Calu3 (cell line): ENCODE results near the gene EFNB3. TPM values are rescaled to one million over a fixed set of nuclear protein-coding genes. Genes with fewer than 3 reads are reported as not detected.

ENCODE experiments used
- BruUV-seq: library from RNA; stranded (reverse); fragments of 400-500 nt; replicated peaks from 2 replicates; lab custom pipeline; 2021; lab: Mats Ljungman, UMichigan
- CTCF ChIA-PET: fragments of 300-600 bp; sonication (Branson Sonifier 250); formaldehyde crosslinking; loops from one replicate; lab custom pipeline; 2022; ENCODE audit warnings: antibody characterized with exemption; lab: Charles Lee
- DNase-seq: peaks from one replicate; pipeline ENCODE4 v3.0.0; 2022
- H3K27ac Mint-ChIP-seq: one replicate; pipeline ENCODE4 v1.8.0; 2022; ENCODE audit warnings: mixed read lengths; ENCODE audit not compliant: unreplicated experiment
- H3K27me3 Mint-ChIP-seq: one replicate; pipeline ENCODE4 v1.8.0; 2022; ENCODE audit warnings: mixed read lengths; ENCODE audit not compliant: unreplicated experiment
- H3K36me3 Mint-ChIP-seq: one replicate; pipeline ENCODE4 v1.8.0; 2022; ENCODE audit warnings: mild to moderate bottlenecking, moderate library complexity, mixed read lengths; ENCODE audit not compliant: insufficient read depth, unreplicated experiment
- H3K4me1 Mint-ChIP-seq: one replicate; pipeline ENCODE4 v1.8.0; 2022; ENCODE audit warnings: mild to moderate bottlenecking, low read depth, mixed read lengths; ENCODE audit not compliant: unreplicated experiment
- H3K4me3 Mint-ChIP-seq: one replicate; pipeline ENCODE4 v1.8.0; 2022; ENCODE audit warnings: mild to moderate bottlenecking, low read depth, moderate library complexity, mixed read lengths; ENCODE audit not compliant: unreplicated experiment
- H3K9me3 Mint-ChIP-seq: one replicate; pipeline ENCODE4 v1.8.0; 2022; ENCODE audit warnings: low read depth, mixed read lengths; ENCODE audit not compliant: unreplicated experiment
- intact Hi-C: fragments of 100-400 bp; cut with micrococcal nuclease; formaldehyde crosslinking; loops from one replicate; pipeline ENCODE4 v1.10.0; 2022; ENCODE audit not compliant: unreplicated experiment
- total RNA-seq: library from RNA; stranded (reverse); gene quantifications from 2 replicates; pipeline ENCODE4 v1.2.3, GENCODE V29; 2022
- TF ChIP-seq, protein P1 (sequence below): fragments of 200-600 bp; IDR thresholded peaks from one replicate; pipeline ENCODE4 v1.8.0; 2022; ENCODE audit warnings: antibody characterized with exemption; ENCODE audit not compliant: unreplicated experiment

Gene EFNB3
- total RNA-seq, 1 experiment from 2014 or later: 0.38 TPM

DNA sequence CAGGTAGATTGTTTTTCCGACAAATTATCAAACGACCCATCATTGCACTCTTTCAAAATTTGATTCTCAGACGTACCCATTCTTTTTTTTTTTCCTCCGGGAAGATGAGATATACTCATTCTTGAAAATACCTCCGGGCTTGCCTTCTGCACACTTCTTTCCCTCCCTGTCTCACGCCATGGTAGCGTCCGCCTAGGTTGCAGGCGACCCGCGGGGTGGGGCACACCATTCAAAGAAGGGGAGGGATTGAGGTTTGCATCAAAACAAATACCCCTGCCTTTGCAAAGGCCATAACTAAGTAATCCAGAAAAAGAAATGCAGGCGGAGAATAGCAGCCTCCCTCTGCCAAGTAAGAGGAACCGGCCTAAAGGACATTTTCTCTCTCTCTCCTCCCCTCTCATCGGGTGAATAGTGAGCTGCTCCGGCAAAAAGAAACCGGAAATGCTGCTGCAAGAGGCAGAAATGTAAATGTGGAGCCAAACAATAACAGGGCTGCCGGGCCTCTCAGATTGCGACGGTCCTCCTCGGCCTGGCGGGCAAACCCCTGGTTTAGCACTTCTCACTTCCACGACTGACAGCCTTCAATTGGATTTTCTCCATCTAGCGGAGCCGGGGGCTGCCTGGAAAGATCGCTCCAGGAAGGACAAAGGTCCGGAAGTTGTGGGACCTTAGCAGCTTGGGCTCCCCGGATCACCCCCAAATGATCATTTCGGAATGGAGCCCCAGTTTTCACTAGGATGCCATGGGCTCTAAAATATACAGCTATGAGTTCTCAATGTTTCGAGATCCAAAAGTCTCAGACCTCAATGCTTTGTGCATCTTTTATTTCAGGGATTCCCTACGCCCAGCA is 18.6 kb upstream of the EFNB3 start:
- CTCF ChIA-PET: interaction anchor here (1.0 to 2.2 kb wide), 5 partner anchors 12 to 250 kb away, joined by 3 to 12 read pairs (median 4); partner anchors contain the start of genes DNAH2 and MPDU1
- no peaks in the 10 kb centered on the region for H3K27me3 Mint-ChIP-seq
- TF ChIP-seq, protein P1, sequence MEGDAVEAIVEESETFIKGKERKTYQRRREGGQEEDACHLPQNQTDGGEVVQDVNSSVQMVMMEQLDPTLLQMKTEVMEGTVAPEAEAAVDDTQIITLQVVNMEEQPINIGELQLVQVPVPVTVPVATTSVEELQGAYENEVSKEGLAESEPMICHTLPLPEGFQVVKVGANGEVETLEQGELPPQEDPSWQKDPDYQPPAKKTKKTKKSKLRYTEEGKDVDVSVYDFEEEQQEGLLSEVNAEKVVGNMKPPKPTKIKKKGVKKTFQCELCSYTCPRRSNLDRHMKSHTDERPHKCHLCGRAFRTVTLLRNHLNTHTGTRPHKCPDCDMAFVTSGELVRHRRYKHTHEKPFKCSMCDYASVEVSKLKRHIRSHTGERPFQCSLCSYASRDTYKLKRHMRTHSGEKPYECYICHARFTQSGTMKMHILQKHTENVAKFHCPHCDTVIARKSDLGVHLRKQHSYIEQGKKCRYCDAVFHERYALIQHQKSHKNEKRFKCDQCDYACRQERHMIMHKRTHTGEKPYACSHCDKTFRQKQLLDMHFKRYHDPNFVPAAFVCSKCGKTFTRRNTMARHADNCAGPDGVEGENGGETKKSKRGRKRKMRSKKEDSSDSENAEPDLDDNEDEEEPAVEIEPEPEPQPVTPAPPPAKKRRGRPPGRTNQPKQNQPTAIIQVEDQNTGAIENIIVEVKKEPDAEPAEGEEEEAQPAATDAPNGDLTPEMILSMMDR: no peak
- peaks cover 50% of the 10 kb centered on the region for H3K36me3 Mint-ChIP-seq
- peak overlapping the region; percentile 86 for H3K4me3 Mint-ChIP-seq
- TSS peak; percentile 91 for BruUV-seq
- H3K27ac Mint-ChIP-seq: peak overlapping the region; percentile 99
- no peaks in the 10 kb centered on the region for H3K9me3 Mint-ChIP-seq
- peak; percentile 70 for DNase-seq
- intact Hi-C loops: loop anchor here (5.0 to 10.0 kb wide), 3 partner anchors 54 to 332 kb away; partner anchors contain the start of genes KCTD11, SHBG and TMEM95
- H3K4me1 Mint-ChIP-seq: no peaks in the 10 kb centered on the region

DNA sequence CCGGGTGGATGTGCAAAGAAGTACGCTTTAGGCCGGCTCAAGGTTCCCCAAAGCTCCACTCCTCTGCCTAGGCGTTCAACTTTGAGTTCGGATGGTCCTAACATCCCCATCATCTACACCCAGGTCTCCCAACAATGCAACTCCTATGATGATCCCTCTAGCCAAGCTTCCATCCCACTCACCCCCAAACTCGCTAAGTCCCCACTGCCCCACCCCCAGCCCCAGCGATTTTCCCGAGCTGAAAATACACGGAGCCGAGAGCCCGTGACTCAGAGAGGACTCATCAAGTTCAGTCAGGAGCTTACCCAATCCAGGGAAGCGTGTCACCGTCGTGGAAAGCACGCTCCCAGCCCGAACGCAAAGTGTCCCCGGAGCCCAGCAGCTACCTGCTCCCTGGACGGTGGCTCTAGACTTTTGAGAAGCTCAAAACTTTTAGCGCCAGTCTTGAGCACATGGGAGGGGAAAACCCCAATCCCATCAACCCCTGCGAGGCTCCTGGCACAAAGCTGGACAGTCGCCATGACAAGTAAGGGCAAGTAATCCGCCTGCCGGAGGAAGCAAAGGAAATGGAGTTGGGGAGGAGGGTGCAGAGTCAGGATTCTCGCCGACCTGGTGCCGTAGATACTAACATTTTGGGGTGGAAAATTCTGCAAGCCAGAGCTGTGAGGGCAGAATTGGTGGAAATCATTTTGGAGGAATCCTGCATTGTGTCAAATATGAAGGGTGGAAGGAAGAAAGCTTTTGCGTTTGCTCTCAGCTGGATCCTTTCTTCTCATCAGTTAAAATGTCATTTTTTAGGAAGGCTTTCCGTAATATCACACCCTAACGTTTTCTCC is 17.7 kb upstream of the EFNB3 start, which contains the start of gene TP53:
Gene TP53, minus strand, starts transcription at position 419 of the 836 bp plus-strand sequence. CDS start 10,896 bp downstream, outside the sequence.
- CTCF ChIA-PET: interaction anchor here (0.6 to 2.2 kb wide), 10 partner anchors 11 to 250 kb away, joined by 3 to 12 read pairs (median 4); partner anchors contain the start of genes CD68, DNAH2, MPDU1 and SAT2
- Mint-ChIP-seq H3K27ac (peak within 1 kb of the TSS; percentile 99), H3K4me3 (peak within 1 kb of the TSS; percentile 86), H3K9me3 (no peaks in the 10 kb centered on the region), H3K36me3 (peaks cover 50% of the 10 kb centered on the region), H3K27me3 (no peaks in the 10 kb centered on the region), H3K4me1 (no peaks in the 10 kb centered on the region)
- TF ChIP-seq, protein P1: no peak
- intact Hi-C loops: loop anchor here (5.0 to 10.0 kb wide), 3 partner anchors 55 to 332 kb away; partner anchors contain the start of genes KCTD11, SHBG and TMEM95
- peak; percentile 81 for DNase-seq
- BruUV-seq: TSS peak; percentile 71

DNA sequence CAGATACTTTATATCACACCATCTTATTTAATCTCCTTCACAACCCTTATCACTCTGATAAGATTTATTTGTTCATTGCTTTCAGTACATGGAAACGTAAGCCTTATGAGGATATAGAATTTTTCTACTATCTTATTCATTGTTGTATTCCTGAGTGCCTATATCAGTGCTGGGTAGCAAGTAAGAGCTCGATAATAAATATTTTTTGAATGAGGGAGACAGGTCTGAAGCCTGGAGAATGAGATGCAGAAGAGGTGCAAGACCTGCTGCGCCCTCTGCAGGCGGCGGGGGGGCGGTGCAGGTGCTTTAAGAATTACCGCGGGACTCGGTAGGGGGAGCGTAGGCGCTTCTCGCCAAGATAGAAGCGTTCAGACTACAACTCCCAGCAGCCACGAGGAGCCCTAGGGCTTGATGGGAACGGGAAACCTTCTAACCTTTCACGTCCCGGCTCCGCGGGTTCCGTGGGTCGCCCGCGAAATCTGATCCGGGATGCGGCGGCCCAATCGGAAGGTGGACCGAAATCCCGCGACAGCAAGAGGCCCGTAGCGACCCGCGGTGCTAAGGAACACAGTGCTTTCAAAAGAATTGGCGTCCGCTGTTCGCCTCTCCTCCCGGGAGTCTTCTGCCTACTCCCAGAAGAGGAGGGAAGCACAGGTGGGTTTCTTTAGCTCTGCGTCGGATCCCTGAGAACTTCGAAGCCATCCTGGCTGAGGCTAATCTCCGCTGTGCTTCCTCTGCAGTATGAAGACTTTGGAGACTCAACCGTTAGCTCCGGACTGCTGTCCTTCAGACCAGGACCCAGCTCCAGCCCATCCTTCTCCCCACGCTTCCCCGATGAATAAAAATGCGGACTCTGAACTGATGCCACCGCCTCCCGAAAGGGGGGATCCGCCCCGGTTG is 16.8 kb upstream of the EFNB3 start, which contains the start of gene WRAP53:
Gene WRAP53, plus strand, starts transcription at position 570 of the 900 bp plus-strand sequence. Its CDS starts 172 bp downstream, at position 742.
- no peaks in the 10 kb centered on the region for H3K9me3 Mint-ChIP-seq
- intact Hi-C loops: loop anchor here (2.0 to 10.0 kb wide), 4 partner anchors 56 to 333 kb away; partner anchors contain the start of genes CD68, KCTD11, SHBG and TMEM95
- BruUV-seq: no TSS peak
- TF ChIP-seq, protein P1: peak; percentile 89
- peak; percentile 91 for DNase-seq
- CTCF ChIA-PET: interaction anchor here (0.6 to 2.2 kb wide), 10 partner anchors 29 to 251 kb away, joined by 3 to 12 read pairs (median 4); partner anchors contain the start of genes CD68, DNAH2, FXR2 and MPDU1
- H3K4me1 Mint-ChIP-seq: no peaks in the 10 kb centered on the region
- peak within 1 kb of the TSS; percentile 86 for H3K4me3 Mint-ChIP-seq
- H3K27me3 Mint-ChIP-seq: no peaks in the 10 kb centered on the region
- peaks cover 50% of the 10 kb centered on the region for H3K36me3 Mint-ChIP-seq
- peak within 1 kb of the TSS; percentile 99 for H3K27ac Mint-ChIP-seq
